GM23248 (cell line): ENCODE measurements around the gene TMEM187.

Experiments used
- EZH2 ChIP-seq: fragments of 200-600 bp; sonication (generic); IDR thresholded peaks from 2 replicates; pipeline ENCODE4 v1.6.1; 2018; ENCODE audit warnings: antibody characterized with exemption, mild to moderate bottlenecking; ENCODE audit not compliant: insufficient read depth, poor library complexity, severe bottlenecking
- EZH2phosphoT487 ChIP-seq: fragments of 200-600 bp; sonication (generic); IDR thresholded peaks from 2 replicates; pipeline ENCODE4 v1.6.1; 2018; ENCODE audit warnings: antibody characterized with exemption, moderate library complexity, mild to moderate bottlenecking, low read depth; ENCODE audit not compliant: insufficient read depth

GRCh38 chrX:153945956-153946943 lies 26.3 kb upstream of the TMEM187 start:
- TF ChIP-seq EZH2, result no peak
- no peak for TF ChIP-seq EZH2phosphoT487
